WERI-Rb-1 (cell line): ENCODE data around the gene ARID3A.
A peak's percentile ranks its signal among the peaks of the same experiment; 100 is the strongest.
"Not testable (repeated sequence)": the region's sequence is repeated elsewhere in the genome, so short reads cannot be mapped to it uniquely, and the experiment has no call there.

Experiments used
- DNase-seq: peaks from one replicate; pipeline ENCODE4 v3.0.0-alpha.2; 2020
- H3K27ac ChIP-seq: fragments of 250-450 bp; sonication (Bioruptor Pico); 2 replicates; pipeline ENCODE4 v1.5.1; 2020; ENCODE audit warnings: mild to moderate bottlenecking, moderate library complexity
- H3K27me3 ChIP-seq: fragments of 250-450 bp; sonication (Bioruptor Pico); 2 replicates; pipeline ENCODE4 v1.5.1; 2021; ENCODE audit warnings: mild to moderate bottlenecking, low read depth, moderate library complexity; ENCODE audit not compliant: insufficient read depth, severe bottlenecking
- H3K36me3 ChIP-seq: fragments of 250-450 bp; sonication (Bioruptor Pico); 2 replicates; pipeline ENCODE4 v1.5.1; 2020; ENCODE audit warnings: mild to moderate bottlenecking, moderate library complexity
- H3K4me3 ChIP-seq: 2 replicates; pipeline ENCODE4 v1.5.1; 2011; ENCODE audit warnings: low read depth, mild to moderate bottlenecking, control low read depth, low read length
- H3K9me3 ChIP-seq: fragments of 250-450 bp; sonication (Bioruptor Pico); 2 replicates; pipeline ENCODE4 v1.5.1; 2021; ENCODE audit warnings: mild to moderate bottlenecking, moderate library complexity; ENCODE audit not compliant: severe bottlenecking
- TF ChIP-seq, protein P1 (sequence below): IDR thresholded peaks from 2 replicates; pipeline ENCODE4 v1.5.1; 2011; ENCODE audit warnings: low read depth, mild to moderate bottlenecking, control low read depth, inconsistent platforms, low read length

The ARID3A gene

DNA sequence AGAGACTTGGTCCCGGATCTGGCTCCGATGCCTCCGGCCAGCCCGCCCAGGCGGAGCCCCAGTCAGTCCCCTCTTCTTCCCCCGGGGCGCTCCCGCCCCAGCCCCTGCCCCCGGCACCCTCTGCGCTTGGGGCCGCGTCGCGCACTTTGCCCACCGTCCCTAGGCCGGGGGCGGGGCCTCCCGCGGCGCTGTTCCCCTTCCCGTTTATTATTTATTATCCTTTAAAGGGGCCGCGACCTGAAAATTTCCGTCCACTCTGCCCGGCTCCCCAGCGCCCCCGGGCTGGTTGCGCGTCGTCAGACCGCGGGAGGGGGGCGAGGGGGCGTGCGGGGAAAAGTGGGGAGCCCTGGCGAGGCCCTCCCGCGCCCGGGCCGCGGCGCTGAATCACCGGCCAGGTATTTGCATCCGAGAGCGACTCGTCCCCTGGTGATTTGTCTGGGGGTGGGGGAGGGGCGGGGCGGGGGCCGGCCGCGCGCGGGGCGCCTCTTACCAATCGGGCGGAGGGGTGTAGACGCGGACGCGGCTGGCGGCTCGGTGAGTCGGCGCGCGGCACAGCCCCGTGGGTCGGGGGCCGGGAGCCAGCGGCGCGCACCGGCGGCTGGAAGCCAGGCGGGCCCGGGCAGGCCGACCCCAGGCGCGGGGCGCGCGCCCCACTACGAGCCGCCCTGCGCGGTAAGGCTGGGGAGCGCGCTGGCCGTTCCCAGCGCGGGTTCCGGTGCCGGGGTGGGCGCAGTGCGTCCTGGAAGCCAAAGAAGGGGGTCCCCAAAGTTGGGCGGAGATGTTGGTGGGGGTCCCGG is at the start of gene ARID3A:
Gene ARID3A, plus strand, starts transcription at position 510 of the 797 bp plus-strand sequence. CDS start 3,494 bp downstream, outside the sequence.
- H3K9me3 ChIP-seq, result no peaks in the 10 kb centered on the region
- peak; percentile 79 for DNase-seq
- H3K27me3 ChIP-seq, result no peaks in the 10 kb centered on the region
- peaks cover 22% of the 10 kb centered on the region for H3K36me3 ChIP-seq
- H3K27ac ChIP-seq, result peak within 1 kb of the TSS; percentile 95
- H3K4me3 ChIP-seq, result peak within 1 kb of the TSS; percentile 72
- TF ChIP-seq, protein P1, sequence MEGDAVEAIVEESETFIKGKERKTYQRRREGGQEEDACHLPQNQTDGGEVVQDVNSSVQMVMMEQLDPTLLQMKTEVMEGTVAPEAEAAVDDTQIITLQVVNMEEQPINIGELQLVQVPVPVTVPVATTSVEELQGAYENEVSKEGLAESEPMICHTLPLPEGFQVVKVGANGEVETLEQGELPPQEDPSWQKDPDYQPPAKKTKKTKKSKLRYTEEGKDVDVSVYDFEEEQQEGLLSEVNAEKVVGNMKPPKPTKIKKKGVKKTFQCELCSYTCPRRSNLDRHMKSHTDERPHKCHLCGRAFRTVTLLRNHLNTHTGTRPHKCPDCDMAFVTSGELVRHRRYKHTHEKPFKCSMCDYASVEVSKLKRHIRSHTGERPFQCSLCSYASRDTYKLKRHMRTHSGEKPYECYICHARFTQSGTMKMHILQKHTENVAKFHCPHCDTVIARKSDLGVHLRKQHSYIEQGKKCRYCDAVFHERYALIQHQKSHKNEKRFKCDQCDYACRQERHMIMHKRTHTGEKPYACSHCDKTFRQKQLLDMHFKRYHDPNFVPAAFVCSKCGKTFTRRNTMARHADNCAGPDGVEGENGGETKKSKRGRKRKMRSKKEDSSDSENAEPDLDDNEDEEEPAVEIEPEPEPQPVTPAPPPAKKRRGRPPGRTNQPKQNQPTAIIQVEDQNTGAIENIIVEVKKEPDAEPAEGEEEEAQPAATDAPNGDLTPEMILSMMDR, result no peak

GRCh38 chr19:876089-876488 is 49.7 kb upstream of the ARID3A start:
- DNase-seq, result no peak
- H3K4me3 ChIP-seq, result no peak overlapping the region
- H3K9me3 ChIP-seq, result no peaks in the 10 kb centered on the region
- H3K27me3 ChIP-seq, result no peaks in the 10 kb centered on the region
- H3K27ac ChIP-seq, result no peak overlapping the region
- TF ChIP-seq, protein P1, result no peak
- peaks cover 50% of the 10 kb centered on the region for H3K36me3 ChIP-seq

DNA sequence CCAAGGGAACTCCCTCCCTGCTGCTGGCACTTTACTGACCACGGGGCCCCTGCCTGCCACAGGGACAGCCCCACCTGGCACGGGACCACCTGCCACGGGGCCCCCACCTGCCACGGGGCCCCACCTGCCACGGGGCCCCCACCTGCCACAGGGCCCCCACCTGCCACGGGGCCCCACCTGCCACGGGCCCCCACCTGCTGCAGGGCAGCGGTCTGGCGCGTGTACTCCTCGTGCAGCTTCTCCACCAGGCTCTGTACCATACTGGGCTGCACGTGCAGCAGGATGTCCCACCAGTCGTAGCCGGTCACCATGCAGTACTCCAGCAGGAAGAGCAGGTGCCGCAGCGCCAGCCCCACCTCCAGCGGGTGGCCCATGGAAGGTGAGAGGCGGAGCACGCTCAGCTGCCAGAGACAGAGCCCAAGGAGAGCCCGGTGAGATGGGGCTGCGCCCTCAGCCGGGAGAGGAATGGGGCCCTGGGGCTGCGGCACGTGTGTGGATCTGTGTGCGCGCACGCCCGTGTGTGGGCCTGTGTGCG is 49.0 kb upstream of the ARID3A start:
- peaks cover 54% of the 10 kb centered on the region for H3K36me3 ChIP-seq
- DNase-seq, result no peak
- TF ChIP-seq, protein P1, result no peak
- H3K27me3 ChIP-seq, result no peaks in the 10 kb centered on the region
- no peaks in the 10 kb centered on the region for H3K9me3 ChIP-seq
- H3K27ac ChIP-seq, result no peak overlapping the region
- no peak overlapping the region for H3K4me3 ChIP-seq

- H3K27me3 ChIP-seq, DNase-seq, H3K27ac ChIP-seq, H3K4me3 ChIP-seq, H3K9me3 ChIP-seq: not testable (repeated sequence)
- peaks cover 60% of the 10 kb centered on the region for H3K36me3 ChIP-seq
Measured at GRCh38 chr19:877992-878660, 47.7 kb upstream of the ARID3A start.

DNA sequence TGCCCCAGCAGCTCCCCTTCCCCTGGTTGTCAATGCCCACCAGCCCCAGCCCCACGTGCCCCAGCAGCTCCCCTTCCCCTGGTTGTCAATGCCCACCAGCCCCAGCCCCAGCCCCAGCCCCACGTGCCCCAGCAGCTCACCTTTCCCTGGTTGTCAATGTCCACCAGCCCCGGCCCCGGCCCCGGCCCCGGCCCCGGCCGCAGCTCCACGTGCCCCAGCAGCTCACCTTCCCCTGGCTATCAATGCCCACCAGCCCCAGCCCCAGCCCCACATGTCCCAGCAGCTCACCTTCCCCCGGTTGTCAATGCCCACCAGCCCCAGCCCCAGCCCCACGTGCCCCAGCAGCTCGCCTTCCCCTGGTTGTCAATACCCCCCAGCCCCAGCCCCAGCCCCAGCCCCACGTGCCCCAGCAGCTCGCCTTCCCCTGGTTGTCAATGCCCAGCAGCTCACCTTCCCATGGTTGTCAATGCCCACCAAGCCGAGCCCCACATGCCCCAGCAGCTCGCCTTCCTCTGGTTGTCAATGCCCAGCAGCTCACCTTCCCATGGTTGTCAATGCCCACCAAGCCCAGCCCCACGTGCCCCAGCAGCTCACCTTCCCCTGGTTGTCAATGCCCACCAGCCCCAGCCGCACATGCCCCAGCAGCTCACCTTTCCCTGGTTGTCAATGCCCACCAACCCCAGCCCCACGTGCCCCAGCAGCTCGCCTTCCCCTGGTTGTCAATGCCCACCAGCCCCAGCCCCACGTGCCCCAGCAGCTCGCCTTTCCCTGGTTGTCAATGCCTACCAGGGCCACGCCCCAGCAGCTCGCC is 46.9 kb upstream of the ARID3A start:
- DNase-seq, H3K9me3 ChIP-seq, H3K27ac ChIP-seq, H3K4me3 ChIP-seq, H3K27me3 ChIP-seq: not testable (repeated sequence)
- H3K36me3 ChIP-seq, result peaks cover 58% of the 10 kb centered on the region

DNA sequence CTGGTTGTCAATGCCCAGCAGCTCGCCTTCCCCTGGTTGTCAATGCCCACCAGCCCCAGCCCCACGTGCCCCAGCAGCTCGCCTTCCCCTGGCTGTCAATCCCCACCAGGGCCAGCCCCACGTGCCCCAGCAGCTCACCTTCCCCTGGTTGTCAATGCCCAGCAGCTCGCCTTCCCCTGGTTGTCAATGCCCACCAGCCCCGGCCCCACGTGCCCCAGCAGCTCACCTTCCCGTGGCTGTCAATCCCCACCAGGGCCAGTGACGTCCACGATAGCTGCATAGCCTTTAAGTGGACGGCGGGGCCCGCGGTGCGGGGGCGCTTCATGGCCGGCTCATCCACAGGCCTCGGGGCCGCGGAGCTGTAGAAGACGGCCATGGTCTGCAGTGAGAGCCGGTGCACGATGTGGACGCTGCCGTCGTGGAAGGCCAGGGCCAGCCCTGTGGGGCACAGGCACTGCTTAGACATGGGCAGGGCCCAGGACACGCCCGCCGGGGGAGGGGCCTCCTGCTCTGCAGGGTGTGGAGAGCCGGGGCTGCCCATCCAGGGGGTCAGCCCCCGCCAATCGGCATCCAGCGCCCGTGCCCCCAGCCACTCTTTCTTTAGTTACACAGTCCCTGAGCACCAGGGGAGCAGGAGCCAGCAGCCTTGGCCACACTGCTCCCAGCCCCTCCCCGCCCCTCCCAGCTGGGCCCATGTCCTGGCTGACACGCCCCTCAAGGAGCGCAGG is 46.0 kb upstream of the ARID3A start:
- H3K4me3 ChIP-seq, result no peak overlapping the region

More for the DNA sequence above, 46.0 kb upstream of the ARID3A start:
- Histone ChIP-seq H3K9me3 (no peaks in the 10 kb centered on the region), H3K27ac (no peak overlapping the region), H3K27me3 (no peaks in the 10 kb centered on the region), H3K36me3 (peaks cover 57% of the 10 kb centered on the region)
- no peak for DNase-seq
- TF ChIP-seq, protein P1, result no peak
